Heart left ventricle (tissue), 13 donors: ENCODE measurements around the gene IFNGR1.

Experiments used
- CTCF ChIP-seq, 12 donors: fragments of 200-600 bp; sonication (generic) in 4 of 12; IDR thresholded peaks; one replicate each; pipeline versions ENCODE4 v1.5.0 to v1.8.0; 2018 to 2022; ENCODE audit warnings: antibody characterized with exemption in 12 of 12, mild to moderate bottlenecking in 5 of 12
- POLR2A ChIP-seq, 2 donors: fragments of 450-650 bp; IDR thresholded peaks; one replicate each; pipeline ENCODE4 v1.6.1; 2017; ENCODE audit warnings: antibody characterized with exemption in 2 of 2, mild to moderate bottlenecking in 2 of 2, moderate library complexity in 2 of 2
- donor health status: ischemic (EF 13 %, LVEDD 7.1; RV severe dilation, severe dysfunction).
- donor health status: DM: no; HTN: yes; CAD: no.
- donor health status: DM: no; HTN: no; CAD: no.
- donor health status: ischemic (EF 25% LVEDD 6.9; RV normal size, moderate dysfunction).
- donor health status: ischemic (EF 25% LVEDD 5.7; RV mildly dilated, moderate dysfunction).
- donor health status: ischemic (EF 35%, LVEDD 5.7; RV mildly dilated, moderate dysfunction).
- donor health status: nonischemic (EF 11% LVEDD 7.7; RV severe dilation, severe dysfunction).
- donor health status: DM: yes; HTN: yes; CAD: no.
- donor health status: PGD.
- donor health status: ischemic (EF 29% LVEDD 5.4; RV normal size, mild dysfunction).
- donor health status: nonischemic (EF 23%, LVEDD 6.1; RV moderate dilation, normal function).

DNA sequence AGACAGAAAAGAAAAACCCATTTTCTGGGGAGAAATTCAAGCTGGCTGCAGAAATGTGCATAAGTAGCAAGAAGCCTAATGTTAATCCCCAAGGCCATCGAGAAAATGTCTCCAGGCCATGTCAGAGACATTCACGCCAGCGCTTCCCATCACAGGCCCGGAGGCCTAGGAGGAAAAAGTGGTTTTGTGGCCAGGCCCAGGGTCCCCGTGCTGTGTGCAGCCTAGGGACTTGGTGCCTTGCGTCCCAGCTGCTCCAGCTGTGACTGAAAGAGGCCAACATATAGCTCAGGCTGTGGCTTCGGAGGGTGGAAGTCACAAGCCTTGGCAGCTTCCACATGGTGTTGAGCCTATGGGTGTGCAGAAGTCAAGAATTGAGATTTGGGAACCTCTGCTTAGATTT lies 10.9 kb downstream of the IFNGR1 start:
- TF ChIP-seq CTCF (IDR thresholded peaks at IDR 0.05): no peak
- no peak for TF ChIP-seq POLR2A (IDR thresholded peaks at IDR 0.05)
